Activated CD8-positive, alpha-beta memory T cell treated with anti-CD3 and anti-CD28 coated beads, Interleukin-2, amount 50 U/mL, for 48 hours (primary cell): ENCODE data around the gene CCDC85C.

Experiments
- DNase-seq: peaks from one replicate; pipeline ENCODE4 v3.0.0-alpha.2; 2020

Gene CCDC85C

DNA sequence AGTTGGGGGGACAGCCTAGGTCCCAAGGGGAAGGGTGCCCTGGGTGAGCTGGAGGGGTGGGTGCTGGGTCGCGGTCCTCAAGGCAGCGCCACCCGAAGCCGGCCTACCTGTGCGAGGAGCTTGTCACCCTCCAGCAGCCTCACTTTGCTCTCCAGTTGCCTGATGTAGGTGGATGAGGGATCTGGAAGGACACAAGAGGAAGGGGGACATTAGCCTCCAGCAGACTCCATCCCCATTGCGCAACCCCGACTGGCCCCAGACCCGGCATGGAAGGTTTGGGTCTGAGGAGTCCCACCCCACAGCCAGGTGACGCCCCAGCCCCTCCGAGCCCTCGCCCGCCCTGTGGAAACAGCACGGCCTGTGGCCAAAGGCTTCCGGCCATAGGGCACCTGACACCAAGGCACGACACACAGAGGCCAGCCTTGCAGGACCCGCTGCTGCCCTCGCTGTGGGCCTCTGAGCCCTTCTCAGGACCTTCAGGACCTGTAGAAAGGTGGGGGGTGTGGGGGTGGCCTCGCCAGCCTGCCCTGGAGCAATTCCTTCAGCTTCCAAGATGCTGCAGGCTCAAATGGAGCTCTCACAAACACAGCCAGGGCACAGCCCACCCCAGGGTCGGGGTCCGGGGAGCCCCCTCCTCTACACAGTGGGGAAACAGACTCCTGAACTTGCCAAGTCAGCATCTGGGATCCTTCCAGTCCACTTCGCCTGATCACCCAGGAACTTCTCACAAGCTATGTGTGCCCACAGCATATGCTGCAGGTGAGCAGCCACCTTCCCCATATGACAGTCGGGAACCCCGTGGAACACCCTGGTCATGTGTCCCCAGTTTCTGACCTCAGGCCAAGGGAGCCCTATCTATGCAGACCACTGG is 67.9 kb downstream of the CCDC85C start:
- DNase-seq = no peak

DNA sequence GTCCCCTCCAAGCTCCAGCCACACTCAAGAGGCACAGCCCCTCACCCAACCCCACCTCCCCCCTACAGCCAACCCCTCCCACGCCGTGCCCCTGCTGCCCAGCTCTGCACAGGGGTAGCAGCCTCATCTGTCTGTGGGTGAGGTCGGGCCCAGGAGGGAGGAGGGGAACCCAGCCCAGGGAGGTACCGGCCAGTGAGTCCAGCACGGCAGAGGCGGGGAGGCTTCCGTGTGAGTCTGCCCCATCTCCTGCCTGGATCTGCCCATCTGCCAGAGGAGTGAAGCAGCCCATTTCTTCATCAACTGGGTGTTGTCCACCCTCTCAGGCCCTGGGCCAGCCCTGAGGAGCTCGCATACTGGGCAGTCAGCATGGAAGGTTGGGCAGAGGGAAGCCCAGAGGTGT is 68.6 kb downstream of the CCDC85C start:
- DNase-seq = no peak

DNA sequence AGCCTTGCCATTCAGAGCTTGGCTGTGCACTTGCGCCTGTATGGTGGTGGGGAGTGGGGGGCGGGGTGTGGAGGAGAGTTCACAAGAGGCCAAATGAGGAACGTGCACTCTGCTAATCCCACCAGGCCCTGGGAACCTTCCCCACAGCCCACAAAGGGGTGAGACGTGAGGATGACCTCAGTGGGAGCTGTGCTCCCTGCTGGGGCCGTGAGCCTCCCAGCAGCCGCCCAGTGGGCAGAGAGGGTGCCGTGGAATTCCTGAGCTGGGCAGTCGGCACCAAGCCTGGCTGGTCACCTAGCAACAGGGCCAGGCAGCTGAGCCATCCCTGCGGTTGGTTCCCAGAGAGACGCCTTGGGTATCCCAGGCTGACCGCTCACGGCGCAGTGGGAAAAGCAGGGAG is 69.1 kb downstream of the CCDC85C start:
- DNase-seq = no peak

DNA sequence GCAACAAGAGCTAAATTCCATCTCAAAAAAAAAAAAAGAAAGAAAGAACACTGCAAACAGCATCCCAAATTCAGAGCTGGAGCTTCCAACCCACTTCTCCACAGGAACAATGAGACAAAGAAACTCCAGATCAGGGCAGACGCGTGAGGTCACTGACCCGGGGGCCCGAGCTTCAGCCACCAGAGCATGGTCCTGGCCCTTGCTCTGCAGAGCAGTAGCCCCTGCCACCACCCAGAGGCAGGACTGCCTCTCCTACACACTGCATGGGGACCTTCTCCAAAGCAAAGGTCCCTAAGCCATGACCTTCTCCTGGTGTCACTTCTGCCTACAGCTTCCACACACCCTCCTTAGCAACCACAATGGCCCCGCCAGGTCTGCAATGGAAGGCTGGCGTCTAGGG is 69.7 kb downstream of the CCDC85C start:
- DNase-seq = no peak

DNA sequence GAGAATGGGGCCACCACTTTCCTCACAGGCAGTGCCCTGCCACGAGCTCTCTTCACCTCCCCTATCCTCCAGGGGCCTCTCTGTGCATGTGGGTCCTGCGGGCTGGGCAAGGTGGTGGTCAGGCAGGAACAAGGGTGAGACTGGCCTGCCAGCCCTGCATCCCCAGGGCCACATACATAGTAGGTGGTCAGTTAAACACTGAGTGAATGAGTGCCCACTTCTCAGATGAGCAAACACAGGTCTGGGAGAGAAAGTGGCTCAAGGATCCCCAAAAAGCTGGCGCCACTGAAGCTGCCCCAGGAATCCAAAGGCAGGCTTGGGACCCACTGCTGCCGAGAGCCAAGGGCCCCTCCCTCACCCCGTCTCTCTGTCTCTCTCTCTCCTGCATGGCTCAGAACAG is 71.7 kb downstream of the CCDC85C start:
- DNase-seq = no peak

DNA sequence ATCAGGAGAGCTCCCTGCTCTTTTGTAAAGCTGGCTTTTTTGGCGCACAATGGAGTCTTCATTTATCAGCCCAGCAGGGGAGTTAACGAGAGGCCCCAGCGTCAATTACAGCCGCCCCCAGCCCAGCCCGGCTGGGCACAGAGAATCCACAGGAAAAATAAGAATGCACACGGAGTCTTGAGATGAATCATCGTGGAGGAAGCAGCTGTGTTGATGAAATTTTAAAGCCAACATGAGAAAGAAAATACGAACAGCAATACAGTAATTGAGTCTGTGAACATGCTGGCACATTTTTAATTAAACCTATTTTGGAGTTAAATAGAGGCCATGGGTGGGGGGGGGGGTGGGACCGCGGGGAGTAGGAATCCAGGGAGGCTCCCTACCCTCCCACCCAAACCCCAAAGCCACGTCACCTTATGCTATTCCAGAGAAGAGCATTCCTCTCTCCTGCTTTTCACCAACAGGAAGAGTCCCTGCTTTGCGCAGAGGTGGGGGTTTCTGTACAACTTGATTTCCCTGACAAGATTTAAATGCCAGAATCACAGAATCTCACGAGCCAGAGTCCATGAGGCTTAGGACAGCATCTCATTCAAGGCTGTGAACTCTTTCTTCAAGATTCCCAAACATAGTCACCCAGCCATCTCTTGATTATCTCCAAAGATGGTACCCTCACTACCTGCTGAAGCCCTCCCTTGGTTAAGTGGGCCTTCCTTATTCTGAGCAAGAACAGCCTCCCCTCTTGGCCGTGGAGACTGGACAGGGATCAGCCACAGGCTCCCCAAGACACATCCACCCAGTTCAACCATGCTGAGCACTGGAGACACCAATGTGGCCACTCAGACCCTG is 72.5 kb downstream of the CCDC85C start:
- no peak for DNase-seq

DNA sequence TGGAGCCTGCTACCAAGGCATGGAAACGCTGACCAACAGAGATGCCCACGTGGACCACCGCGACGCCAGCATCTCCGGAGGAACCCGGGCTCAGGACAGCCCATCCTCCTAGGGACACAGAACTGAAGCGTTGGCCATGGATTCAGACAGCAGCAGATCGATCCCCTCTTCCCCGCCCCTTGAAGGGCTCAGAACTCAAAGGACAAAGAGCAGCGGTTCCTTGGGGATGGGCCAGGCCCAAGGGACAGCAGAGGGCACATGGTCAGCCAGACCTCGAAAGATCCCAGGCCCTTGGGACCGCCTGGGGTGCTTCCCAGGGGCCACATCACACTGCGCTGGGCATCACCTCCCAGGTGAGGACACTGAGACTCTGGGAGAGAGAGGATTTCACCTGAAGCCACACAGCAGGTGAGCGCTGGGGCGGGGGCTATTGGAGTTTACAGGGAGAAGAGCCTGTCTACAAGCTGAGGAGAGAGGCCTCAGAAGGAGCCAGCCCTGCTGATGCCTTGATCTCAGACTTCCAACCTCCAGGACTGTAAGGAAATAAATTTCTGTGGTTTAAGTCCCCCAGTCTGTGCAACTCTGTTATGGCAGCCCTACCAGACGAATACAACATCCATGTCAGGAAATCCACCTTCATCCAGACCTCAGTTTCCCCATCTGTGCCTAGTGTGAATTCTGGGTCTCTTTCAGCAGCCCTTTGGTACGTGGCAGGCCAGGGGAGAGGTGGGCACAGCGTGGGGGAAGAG is 73.4 kb downstream of the CCDC85C start:
- DNase-seq = no peak

DNA sequence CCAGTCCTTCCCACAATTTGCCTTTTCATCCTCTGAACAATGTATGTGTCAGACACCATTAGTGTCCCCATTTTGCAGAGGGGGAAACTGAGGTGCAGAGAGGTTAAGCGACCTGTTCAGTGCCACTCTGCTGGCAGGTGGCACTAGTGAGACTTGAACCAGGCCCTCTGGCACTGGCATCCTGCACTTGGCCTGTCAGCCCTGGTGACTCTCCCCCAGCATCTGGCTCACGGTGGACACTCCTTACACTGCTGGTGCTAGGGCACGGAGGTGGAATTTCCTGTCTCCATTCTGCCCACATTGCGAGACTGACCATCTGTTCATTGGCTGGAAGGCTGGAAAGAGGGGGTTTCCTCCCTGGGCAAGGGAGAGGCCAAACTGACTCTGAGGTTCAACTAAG is 74.1 kb downstream of the CCDC85C start:
- no peak for DNase-seq

DNA sequence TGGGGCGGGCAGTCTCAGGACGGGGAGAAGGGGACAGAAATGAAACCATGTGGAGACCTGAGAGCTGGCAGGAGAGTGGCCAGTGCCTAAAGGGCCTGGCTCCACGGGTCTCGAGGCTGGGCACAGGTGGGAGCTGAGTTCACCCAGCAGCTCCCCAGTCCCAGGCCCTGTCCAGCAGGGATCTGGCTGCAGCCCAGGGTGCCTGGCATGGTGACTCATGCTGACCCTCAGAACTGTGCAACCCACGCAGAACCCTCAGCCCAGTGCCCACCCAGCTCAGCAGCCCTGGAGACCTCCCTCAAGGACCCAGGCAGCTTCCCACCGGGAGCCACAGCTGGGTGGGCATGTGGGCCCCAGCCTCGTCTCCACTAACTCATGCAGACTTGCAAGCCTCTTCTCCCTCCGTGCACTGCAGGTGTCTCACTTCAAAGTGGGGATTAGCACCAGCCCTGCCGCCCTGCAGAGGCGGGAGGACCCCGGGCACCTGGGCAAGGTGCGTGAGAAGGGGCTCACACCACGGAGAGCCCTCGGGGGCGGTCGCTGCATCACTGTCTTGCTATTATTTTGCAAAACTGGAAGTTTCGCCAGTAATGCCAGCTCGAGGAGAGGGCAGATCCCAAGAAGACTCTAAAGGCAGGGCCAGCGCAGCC is 76.5 kb downstream of the CCDC85C start:
- DNase-seq = no peak

DNA sequence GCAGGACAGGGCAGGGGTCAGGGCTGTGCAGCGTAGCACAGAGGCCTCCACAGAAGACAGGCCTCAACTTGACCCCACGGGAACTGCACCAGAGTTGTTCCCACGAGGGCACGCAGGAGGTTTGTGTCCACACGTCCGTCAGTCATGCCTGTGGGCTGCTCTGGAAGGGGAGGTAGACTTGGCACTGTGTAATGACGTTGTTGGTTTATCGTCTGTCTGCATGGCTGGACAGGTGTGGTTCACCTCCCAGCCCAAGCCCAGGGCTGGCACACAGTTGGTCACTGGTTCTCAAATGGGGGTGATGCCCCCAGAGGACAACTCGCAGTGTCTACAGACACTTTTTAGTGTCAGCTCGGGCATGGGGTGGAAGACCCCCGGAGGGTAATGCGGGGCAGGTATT is 77.0 kb downstream of the CCDC85C start:
- no peak for DNase-seq

DNA sequence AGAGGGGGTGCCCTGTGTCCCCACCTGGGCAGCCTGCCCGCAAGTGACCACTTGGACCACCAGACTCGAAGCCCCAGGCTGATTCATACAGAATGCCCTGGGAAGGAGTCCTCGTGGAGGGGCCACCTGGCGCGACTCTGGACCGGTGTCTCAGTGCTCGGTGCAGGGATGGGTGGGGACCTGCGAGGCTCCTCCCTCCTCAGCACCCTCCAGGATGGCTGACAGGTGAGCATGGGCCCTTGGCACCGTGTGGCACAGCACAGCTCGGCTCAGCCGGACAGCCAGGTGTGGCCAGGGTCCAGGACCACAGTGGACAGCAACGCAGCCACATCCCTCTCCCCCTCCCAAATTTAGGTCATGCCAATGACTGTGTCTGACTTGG is 78.3 kb downstream of the CCDC85C start:
- DNase-seq = no peak

DNA sequence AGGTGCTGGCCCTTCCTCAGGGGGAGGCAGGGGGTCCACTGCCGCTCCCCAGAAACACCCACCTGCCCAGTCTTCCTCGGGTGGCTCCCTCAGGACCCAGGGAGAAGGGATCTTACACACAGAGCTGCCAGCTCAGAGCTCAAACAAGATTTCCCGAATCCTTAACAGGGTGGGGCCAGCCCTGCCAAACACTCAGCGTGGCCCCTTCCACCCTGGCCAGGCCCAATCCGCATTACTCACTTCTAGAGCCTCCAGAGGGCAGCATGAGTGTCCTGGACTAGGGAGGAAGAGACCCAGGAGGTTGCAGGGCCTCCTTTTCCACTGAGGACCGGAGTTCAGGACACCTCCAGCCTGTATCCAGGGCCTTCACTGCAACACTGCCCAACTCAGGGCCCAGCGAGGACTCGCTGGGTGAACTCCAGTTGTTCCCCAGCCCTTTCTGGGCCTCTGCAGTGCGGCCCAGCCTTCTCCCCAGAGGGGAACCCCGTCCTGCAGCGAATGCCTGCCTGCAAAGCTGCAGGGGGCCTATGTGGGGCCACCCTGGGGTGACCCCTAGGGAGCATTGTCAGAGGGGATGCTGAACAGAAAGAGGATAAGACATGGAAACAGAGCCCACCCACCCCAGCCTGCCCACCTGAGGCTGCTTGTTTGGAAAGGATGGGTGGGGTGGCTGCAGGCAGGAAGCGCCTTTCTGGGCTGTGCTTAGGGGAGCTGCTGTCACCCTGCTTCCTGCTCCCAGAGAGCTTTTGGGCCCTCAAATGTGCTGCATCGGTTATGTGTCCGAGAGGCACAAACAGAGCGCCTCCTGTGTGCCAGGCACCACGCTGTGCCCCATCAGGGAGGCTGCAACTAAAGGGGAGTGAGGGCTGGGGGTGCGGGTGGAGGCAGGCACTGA is 79.0 kb downstream of the CCDC85C start:
- DNase-seq = no peak

DNA sequence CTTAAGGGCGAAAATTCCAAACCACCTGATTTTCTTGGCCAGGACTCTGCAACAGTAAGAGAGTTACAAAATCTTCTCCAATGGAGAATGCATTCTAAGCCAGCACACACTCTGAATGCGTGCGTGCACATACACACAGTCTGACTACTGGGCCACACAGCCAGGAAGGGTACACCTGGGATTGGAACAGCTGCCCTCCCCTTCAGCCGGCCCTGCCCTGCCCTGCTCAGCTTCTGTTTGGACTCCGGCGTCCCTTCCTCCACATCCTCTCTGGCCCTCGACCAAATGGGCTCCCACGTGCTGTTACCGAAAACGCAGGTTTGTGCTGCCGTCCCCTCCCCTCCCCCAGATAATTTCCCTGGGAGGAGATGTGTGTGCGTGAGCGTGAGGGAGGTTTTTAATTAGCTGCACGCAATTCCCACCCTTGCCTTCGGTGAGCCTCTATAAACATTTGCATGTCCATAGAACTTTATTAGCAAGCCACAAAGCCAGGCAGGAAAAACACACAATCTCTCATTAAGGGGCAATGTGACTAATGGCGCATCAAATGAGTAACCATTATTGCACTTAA is 79.8 kb downstream of the CCDC85C start:
- no peak for DNase-seq

DNA sequence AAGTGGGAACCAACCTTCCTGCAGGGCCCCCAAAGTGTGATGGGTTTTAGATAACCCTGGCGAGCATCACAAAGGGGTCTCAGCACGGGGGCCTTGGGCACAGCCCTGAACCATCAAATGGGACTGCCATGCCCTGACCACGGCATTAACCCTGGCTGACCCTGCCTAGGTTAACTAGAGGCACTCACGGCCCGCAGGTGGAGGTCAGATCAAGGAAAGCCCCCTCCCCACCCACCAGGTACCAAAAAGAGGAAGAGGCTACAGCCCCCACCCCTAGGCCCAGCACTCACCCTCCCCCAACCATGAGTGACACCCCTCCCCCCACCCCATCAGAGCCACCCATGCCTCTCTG is 80.3 kb downstream of the CCDC85C start:
- DNase-seq = no peak

DNA sequence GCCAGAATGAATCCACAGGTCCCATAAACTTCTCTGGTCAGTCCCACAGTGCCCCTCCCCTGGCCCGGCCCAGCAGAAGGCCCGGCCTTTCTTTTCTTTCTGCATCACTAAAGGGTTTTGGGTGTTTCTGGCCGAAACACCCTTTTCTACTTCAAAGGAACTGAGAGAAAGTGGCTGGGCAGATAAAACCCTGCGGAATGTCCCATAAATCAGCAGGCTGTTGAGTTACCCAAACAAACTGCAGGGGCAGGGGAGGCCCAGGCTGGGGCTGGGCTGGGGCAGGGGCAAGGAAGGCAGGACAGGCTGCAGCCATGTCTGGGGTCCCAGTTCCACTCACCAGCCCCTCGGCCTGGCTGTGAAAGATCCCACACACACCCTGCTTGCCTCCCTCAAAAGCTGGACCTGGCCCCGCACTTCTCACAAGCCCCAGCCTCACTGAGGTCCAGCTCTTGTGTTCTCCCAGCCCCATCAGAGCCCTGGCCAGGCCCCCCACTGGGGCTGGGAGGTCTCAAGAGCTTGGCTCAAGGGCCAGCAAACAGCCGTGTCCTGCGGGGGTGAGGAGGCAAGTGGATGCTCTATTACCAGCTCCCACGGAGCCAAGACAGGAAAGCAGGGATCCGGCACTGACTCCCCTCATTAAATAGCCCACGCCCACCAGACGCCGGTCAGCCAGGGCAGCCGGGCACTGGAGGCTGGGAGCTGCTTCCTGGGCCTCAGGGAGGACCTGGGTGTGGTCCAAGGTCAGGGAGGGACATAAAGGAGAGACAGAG is 80.9 kb downstream of the CCDC85C start:
- no peak for DNase-seq

DNA sequence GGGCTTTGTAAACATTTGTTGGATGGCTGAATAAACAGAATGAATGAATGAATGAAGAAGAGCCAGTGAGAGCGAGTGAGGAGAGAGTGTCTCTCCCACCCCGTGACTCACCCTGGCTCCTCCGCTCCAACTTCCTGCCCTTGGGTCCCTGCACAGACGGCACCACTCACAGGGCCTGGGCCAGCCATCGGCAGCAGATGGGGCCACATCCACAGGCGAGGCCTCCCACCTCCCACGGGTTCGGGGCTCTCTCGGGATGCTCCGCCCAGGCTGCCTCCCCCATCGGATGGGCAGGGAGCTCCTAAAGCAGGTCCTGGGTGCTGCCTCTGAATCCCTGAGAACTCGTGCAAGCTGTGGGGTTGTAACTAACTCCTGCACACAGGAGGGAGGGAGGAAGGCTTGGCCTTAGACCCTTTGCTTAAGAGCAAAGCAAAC is 81.5 kb downstream of the CCDC85C start:
- no peak for DNase-seq

DNA sequence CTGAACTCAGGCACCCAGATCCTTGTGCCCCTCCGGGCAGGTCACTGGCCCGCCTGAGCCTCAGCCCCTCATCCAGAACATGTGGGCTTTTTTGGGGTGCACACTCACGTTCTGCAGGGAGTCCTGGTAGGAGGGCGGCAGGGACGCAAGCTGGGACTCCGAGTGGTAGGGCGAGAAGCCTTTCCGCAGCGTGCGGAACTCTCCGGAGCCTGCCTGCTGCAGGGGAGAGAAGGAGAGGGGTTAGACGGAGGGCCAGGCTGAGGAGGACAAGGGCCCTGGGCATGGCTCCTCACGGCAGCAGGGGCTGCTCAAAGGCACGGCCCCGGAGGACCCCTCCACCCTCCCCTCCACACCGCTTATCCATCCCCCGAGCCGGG is 82.0 kb downstream of the CCDC85C start:
- DNase-seq = no peak

DNA sequence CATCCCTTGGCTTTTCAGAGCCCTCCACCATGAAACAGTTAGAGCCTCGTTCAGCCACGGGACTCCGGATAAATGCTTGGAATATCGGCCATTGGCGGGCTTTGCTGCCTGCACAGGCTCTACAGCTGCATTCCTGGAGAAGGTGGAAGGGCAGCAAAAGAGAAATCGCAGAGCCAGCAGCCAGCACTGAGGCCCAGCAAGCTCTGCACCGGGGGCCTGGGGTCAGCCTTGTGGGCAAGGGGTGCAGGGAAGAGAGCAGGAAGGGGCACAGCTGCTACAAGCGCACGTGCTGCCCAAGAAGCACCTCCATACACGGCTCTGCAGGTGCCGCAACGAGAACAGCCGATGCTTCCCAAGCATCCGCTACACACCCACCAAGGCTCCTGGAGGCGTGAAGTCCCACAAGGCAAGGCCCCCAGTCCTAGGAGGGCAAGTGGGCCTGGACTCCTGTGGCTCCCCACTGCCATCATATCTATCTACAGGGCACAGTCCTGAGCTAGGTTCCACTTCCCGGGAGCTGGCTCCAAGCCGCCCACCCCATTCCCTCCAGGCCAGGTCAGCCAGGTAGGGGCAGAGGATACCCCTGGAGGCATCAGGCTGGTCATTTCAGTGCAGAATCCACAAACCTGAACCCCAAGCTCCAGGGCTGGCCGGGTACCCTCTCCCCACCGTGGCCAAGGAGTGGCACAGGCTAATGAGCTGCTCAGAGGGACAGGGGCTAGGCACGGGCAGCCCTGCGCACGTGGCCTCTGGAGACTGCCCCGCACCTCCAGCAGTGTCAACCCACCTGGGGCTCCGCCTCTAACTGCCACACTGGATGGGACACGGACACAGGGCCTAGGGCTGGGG is 82.6 kb downstream of the CCDC85C start:
- no peak for DNase-seq

DNA sequence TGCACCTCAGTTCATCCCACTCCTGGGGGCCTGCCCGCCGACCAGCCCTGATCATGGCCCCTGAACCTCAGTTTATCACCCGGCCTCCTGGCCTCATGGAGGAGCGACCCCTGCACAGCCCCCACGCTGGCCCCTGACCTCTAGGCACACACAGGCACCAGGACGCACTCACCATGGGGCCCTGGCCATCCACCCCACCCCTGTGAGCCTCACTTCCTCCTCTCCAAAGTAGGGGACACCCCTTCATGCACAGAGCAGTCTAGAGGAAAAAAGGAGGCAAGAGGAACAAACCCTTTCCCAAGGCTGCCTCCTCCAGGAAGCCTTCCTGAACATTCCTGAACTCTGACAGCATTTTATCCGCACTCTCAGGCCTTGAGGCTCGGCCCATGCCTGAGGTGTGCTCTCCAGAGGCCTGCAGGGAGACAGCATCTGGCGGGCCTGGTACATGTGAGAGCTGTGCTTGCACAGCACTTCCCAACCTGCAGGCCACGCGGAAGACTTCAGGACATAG is 83.4 kb downstream of the CCDC85C start:
- no peak for DNase-seq
